Measurements from ENCODE around the gene TAP1.
A peak's percentile ranks its signal among the peaks of the same experiment; 100 is the strongest.
"Not testable (repeated sequence)": the region's sequence is repeated elsewhere in the genome, so short reads cannot be mapped to it uniquely, and the experiment has no call there.

TAP1 gene

GRCh38 chr6:32888576-32888975 is 35.1 kb upstream of the TAP1 start:
- TF ChIP-seq CTCF (IDR thresholded peaks at IDR 0.05; ENCODE audit: low read depth, low read length, missing control alignments): no peak
- Histone ChIP-seq H3K27ac (no peak overlapping the region), H3K4me3 (ENCODE audit: low read depth, low read length) (no peak overlapping the region), H3K27me3 (replicated peaks) (no peaks in the 10 kb centered on the region), H3K36me3 (replicated peaks) (no peaks in the 10 kb centered on the region)
- no peak for DNase-seq
- in situ Hi-C loops (cut with HindIII; ENCODE audit: low pct_ligation_motif_present, low sequenced_read_pairs): no loop called here

- DNase-seq: no peak
- Histone ChIP-seq H3K4me3 (ENCODE audit: low read depth, low read length) (no peak overlapping the region), H3K27ac (no peak overlapping the region), H3K27me3 (replicated peaks) (no peaks in the 10 kb centered on the region), H3K36me3 (replicated peaks) (no peaks in the 10 kb centered on the region)
- in situ Hi-C loops (cut with HindIII; ENCODE audit: low pct_ligation_motif_present, low sequenced_read_pairs): no loop called here
- no peak for TF ChIP-seq CTCF (IDR thresholded peaks at IDR 0.05; ENCODE audit: low read depth, low read length, missing control alignments)
These were observed 34.1 kb upstream of the TAP1 start for GRCh38 chr6:32887616-32888015.

- no peak overlapping the region for H3K4me3 ChIP-seq (ENCODE audit: low read depth, low read length)
- H3K27me3 ChIP-seq (replicated peaks): no peaks in the 10 kb centered on the region
- H3K27ac ChIP-seq: no peak overlapping the region
- in situ Hi-C loops (cut with HindIII; ENCODE audit: low pct_ligation_motif_present, low sequenced_read_pairs): no loop called here
- no peaks in the 10 kb centered on the region for H3K36me3 ChIP-seq (replicated peaks)
- no peak for TF ChIP-seq CTCF (IDR thresholded peaks at IDR 0.05; ENCODE audit: low read depth, low read length, missing control alignments)
- peak; percentile 84 for DNase-seq
These were observed 33.3 kb upstream of the TAP1 start for GRCh38 chr6:32886681-32887383.

- no peak for TF ChIP-seq CTCF (IDR thresholded peaks at IDR 0.05; ENCODE audit: low read depth, low read length, missing control alignments)
- Histone ChIP-seq H3K27ac (no peak overlapping the region), H3K4me3 (ENCODE audit: low read depth, low read length) (no peak overlapping the region), H3K27me3 (replicated peaks) (no peaks in the 10 kb centered on the region), H3K36me3 (replicated peaks) (no peaks in the 10 kb centered on the region)
- in situ Hi-C loops (cut with HindIII; ENCODE audit: low pct_ligation_motif_present, low sequenced_read_pairs): no loop called here
- no peak for DNase-seq
These were observed 32.3 kb upstream of the TAP1 start for GRCh38 chr6:32885698-32886286.

GRCh38 chr6:32883789-32884188 is 30.3 kb upstream of the TAP1 start:
- peak; percentile 51 for DNase-seq
- Histone ChIP-seq H3K36me3 (replicated peaks) (no peaks in the 10 kb centered on the region), H3K27ac (no peak overlapping the region), H3K27me3 (replicated peaks) (peaks cover 3% of the 10 kb centered on the region), H3K4me3 (ENCODE audit: low read depth, low read length) (no peak overlapping the region)
- in situ Hi-C loops (cut with HindIII; ENCODE audit: low pct_ligation_motif_present, low sequenced_read_pairs): no loop called here
- TF ChIP-seq CTCF (IDR thresholded peaks at IDR 0.05; ENCODE audit: low read depth, low read length, missing control alignments): no peak

- H3K27ac ChIP-seq: peak overlapping the region; percentile 49
- TF ChIP-seq CTCF (IDR thresholded peaks at IDR 0.05; ENCODE audit: low read depth, low read length, missing control alignments): no peak
- no peak overlapping the region for H3K4me3 ChIP-seq (ENCODE audit: low read depth, low read length)
- peaks cover 3% of the 10 kb centered on the region for H3K27me3 ChIP-seq (replicated peaks)
- in situ Hi-C loops (cut with HindIII; ENCODE audit: low pct_ligation_motif_present, low sequenced_read_pairs): no loop called here
- peak; percentile 72 for DNase-seq
- H3K36me3 ChIP-seq (replicated peaks): no peaks in the 10 kb centered on the region
These were observed 29.4 kb upstream of the TAP1 start for GRCh38 chr6:32882879-32883250.

GRCh38 chr6:32880962-32881361 is 27.5 kb upstream of the TAP1 start:
- H3K27me3 ChIP-seq (replicated peaks); DNase-seq; in situ Hi-C loops (cut with HindIII; ENCODE audit: low pct_ligation_motif_present, low sequenced_read_pairs); H3K36me3 ChIP-seq (replicated peaks); H3K27ac ChIP-seq; H3K4me3 ChIP-seq (ENCODE audit: low read depth, low read length): not testable (repeated sequence)

Data from brain microvascular endothelial cell (primary cell).